Panc1 (cell line): ENCODE results near the gene B4GALT1. TPM values are rescaled to one million over a fixed set of nuclear protein-coding genes. Genes with fewer than 3 reads are reported as not detected.

Experiments
- ATAC-seq: fragments of 200-7000 bp; cut with Tn5 transposase; 2 replicates; pipeline ENCODE4 v1.9.1; 2020; ENCODE audit warnings: mild to moderate bottlenecking, moderate library complexity
- BruUV-seq: library from RNA; stranded (reverse); fragments of 400-500 nt; replicated peaks from 2 replicates; lab custom pipeline; 2021; lab: Mats Ljungman, UMichigan
- CTCF ChIA-PET: fragments of 300-600 bp; sonication (Branson Sonifier 250); formaldehyde crosslinking; loops from one replicate; lab custom pipeline; 2022; ENCODE audit warnings: antibody characterized with exemption; lab: Charles Lee
- POLR2A ChIA-PET: fragments of 300-600 bp; sonication (Branson Sonifier 250); formaldehyde crosslinking; loops from one replicate; lab custom pipeline; 2022; ENCODE audit warnings: antibody characterized with exemption; lab: Charles Lee
- DNase-seq: peaks from one replicate; pipeline ENCODE4 v3.0.0-alpha.2; 2010; ENCODE audit warnings: low read depth, low spot score
- H3K27ac ChIP-seq: 2 replicates; pipeline ENCODE4 v1.5.1; 2011; ENCODE audit warnings: mild to moderate bottlenecking, low read length, inconsistent platforms
- H3K27me3 ChIP-seq: fragments of 200-500 bp; sonication (Bioruptor generic); 2 replicates; pipeline ENCODE4 v1.6.0; 2014; ENCODE audit warnings: low read length, inconsistent platforms; ENCODE audit not compliant: control insufficient read depth, insufficient read depth
- H3K36me3 ChIP-seq: fragments of 200-500 bp; sonication (Bioruptor generic); 2 replicates; pipeline ENCODE4 v1.5.1; 2014; ENCODE audit warnings: inconsistent platforms, mild to moderate bottlenecking, low read length, moderate library complexity; ENCODE audit not compliant: control insufficient read depth, insufficient read depth
- H3K4me1 ChIP-seq: 2 replicates; pipeline ENCODE4 v1.5.1; 2011; ENCODE audit warnings: inconsistent platforms, mild to moderate bottlenecking, low read length, moderate library complexity; ENCODE audit not compliant: control insufficient read depth, insufficient read depth
- H3K4me3 ChIP-seq, 2 experiments: 2 replicates each; pipeline ENCODE4 v1.5.1; 2011 to 2012; ENCODE audit warnings: low read depth in 2 of 2, low read length in 2 of 2, mild to moderate bottlenecking in 2 of 2, inconsistent platforms in 1 of 2, moderate library complexity in 1 of 2
- H3K9me3 ChIP-seq: fragments of 200-500 bp; sonication (Bioruptor generic); 2 replicates; pipeline ENCODE4 v1.5.1; 2014; ENCODE audit warnings: low read depth, mild to moderate bottlenecking, inconsistent platforms, low read length, moderate library complexity; ENCODE audit not compliant: control insufficient read depth, insufficient read depth
- CTCF ChIP-seq: fragments of 450-650 bp; IDR thresholded peaks from 2 replicates; pipeline ENCODE4 v1.5.1; 2017; ENCODE audit warnings: mild to moderate bottlenecking
- POLR2AphosphoS5 ChIP-seq: IDR thresholded peaks from 2 replicates; pipeline ENCODE4 v1.6.1; 2012; ENCODE audit warnings: mild to moderate bottlenecking, low read depth, low read length, moderate library complexity
- SIN3A ChIP-seq: IDR thresholded peaks from 2 replicates; pipeline ENCODE4 v1.6.1; 2012; ENCODE audit warnings: low read depth, mild to moderate bottlenecking, low read length, moderate library complexity, borderline replicate concordance; ENCODE audit not compliant: insufficient read depth
- TCF7L2 ChIP-seq: IDR thresholded peaks from 2 replicates; pipeline ENCODE4 v1.6.1; 2011; ENCODE audit warnings: mild to moderate bottlenecking, low read depth, low read length, inconsistent platforms
- in situ Hi-C: cut with HindIII; loops from 2 replicates; pipeline ENCODE4 v1.10.0; 2016; ENCODE audit warnings: low sequenced_read_pairs, low pct_unique_long_range_greater_than_20kb
- intact Hi-C: fragments of 100-400 bp; cut with micrococcal nuclease; formaldehyde crosslinking; loops from one replicate; pipeline ENCODE4 v1.10.0; 2022; ENCODE audit not compliant: unreplicated experiment
- total RNA-seq: library from RNA; stranded (reverse); gene quantifications from one replicate; pipeline ENCODE4 v1.2.1, GENCODE V29; 2021; ENCODE audit not compliant: unreplicated experiment
- TF ChIP-seq, protein P1 (sequence below), 2 experiments: IDR thresholded peaks; 2 replicates each; pipeline ENCODE4 v1.6.1; 2011 to 2012; ENCODE audit warnings: low read depth in 2 of 2, control low read depth in 1 of 2, low read length in 1 of 2, mild to moderate bottlenecking in 1 of 2, moderate library complexity in 1 of 2; ENCODE audit not compliant: insufficient read depth in 1 of 2

B4GALT1 gene
- total RNA-seq, 1 experiment from 2014 or later, result 57.4 TPM

GRCh38 chr9:33076046-33077004 lies 90.8 kb downstream of the B4GALT1 start, which contains the start of gene SMU1:
Gene SMU1, minus strand, starts transcription at chr9:33076674. Its CDS starts 66 bp downstream, at chr9:33076608.
- H3K4me1 ChIP-seq, result peaks cover 12% of the 10 kb centered on the region; the same call in 1 of the 2 replicates
- TF ChIP-seq, protein P1, sequence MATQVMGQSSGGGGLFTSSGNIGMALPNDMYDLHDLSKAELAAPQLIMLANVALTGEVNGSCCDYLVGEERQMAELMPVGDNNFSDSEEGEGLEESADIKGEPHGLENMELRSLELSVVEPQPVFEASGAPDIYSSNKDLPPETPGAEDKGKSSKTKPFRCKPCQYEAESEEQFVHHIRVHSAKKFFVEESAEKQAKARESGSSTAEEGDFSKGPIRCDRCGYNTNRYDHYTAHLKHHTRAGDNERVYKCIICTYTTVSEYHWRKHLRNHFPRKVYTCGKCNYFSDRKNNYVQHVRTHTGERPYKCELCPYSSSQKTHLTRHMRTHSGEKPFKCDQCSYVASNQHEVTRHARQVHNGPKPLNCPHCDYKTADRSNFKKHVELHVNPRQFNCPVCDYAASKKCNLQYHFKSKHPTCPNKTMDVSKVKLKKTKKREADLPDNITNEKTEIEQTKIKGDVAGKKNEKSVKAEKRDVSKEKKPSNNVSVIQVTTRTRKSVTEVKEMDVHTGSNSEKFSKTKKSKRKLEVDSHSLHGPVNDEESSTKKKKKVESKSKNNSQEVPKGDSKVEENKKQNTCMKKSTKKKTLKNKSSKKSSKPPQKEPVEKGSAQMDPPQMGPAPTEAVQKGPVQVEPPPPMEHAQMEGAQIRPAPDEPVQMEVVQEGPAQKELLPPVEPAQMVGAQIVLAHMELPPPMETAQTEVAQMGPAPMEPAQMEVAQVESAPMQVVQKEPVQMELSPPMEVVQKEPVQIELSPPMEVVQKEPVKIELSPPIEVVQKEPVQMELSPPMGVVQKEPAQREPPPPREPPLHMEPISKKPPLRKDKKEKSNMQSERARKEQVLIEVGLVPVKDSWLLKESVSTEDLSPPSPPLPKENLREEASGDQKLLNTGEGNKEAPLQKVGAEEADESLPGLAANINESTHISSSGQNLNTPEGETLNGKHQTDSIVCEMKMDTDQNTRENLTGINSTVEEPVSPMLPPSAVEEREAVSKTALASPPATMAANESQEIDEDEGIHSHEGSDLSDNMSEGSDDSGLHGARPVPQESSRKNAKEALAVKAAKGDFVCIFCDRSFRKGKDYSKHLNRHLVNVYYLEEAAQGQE (IDR thresholded peaks at IDR 0.05; ENCODE audit: insufficient read depth in 1 of 2, low read depth in 2 of 2, low read length in 1 of 2), result 0 out of 4 replicates have a peak, but pooled peaks of 1 of the 2 experiments have one; percentile 6
- TF ChIP-seq CTCF (no peak), SIN3A (0 out of 2 replicates have a peak, but pooled peaks have one; percentile 57), POLR2AphosphoS5 (peak; percentile 91), TCF7L2 (peak; percentile 25; the same call in 1 of the 2 replicates)
- peak within 1 kb of the TSS; percentile 95 for H3K27ac ChIP-seq
- in situ Hi-C loops, result no loop called here
- no TSS peak for BruUV-seq
- H3K27me3 ChIP-seq, result no peaks in the 10 kb centered on the region
- DNase-seq (peak; percentile 96), ATAC-seq (peak; percentile 99)
- no peaks in the 10 kb centered on the region for H3K9me3 ChIP-seq
- H3K36me3 ChIP-seq, result peaks cover 3% of the 10 kb centered on the region
- intact Hi-C loops, result no loop called here
- CTCF ChIA-PET, result no interaction called here
- H3K4me3 ChIP-seq, result peak within 1 kb of the TSS; percentile 72 to 80
- POLR2A ChIA-PET, result interaction anchor here (0.6 kb wide), 3 partner anchors 20 to 198 kb away, joined by 3 to 5 read pairs (median 3); no protein-coding TSS in a partner anchor

DNA sequence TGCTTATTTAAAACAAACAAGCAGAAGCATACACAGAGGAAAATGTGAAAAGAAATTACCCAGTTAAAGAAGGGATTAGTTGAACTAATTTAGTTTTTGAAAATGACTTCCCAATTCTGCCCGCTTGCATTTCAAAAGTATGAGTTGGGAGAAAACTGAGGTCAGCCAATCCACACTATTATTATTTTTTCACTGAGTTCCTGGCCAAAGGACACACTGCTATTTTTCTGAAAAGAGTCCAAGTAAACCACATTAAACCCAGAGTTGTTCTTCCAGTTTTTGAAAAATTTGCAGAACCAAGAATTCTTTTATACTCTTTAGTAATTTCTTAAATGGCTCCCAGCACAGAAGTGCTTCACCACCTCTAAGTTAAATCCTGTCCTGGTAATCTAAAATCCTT lies 98.1 kb downstream of the B4GALT1 start:
- ChIA-PET POLR2A (no interaction called here), CTCF (no interaction called here)
- no peak overlapping the region for H3K4me3 ChIP-seq
- H3K27ac ChIP-seq, result no peak overlapping the region
- TF ChIP-seq, protein P1 (IDR thresholded peaks at IDR 0.05; ENCODE audit: insufficient read depth in 1 of 2, low read depth in 2 of 2, low read length in 1 of 2), result no peak
- TF ChIP-seq POLR2AphosphoS5 (no peak), TCF7L2 (no peak), CTCF (no peak), SIN3A (no peak)
- no peak for DNase-seq
- no peak for ATAC-seq
- peaks cover 35% of the 10 kb centered on the region for H3K36me3 ChIP-seq
- H3K9me3 ChIP-seq, result no peaks in the 10 kb centered on the region
- H3K27me3 ChIP-seq, result no peaks in the 10 kb centered on the region
- in situ Hi-C loops, result no loop called here
- intact Hi-C loops, result no loop called here
- TSS peak; percentile 27 for BruUV-seq
- H3K4me1 ChIP-seq, result no peaks in the 10 kb centered on the region
